Lower leg skin (tissue), 3 donors: Measurements from ENCODE around the gene CPD.

Experiments used
- CTCF ChIP-seq, 3 donors: fragments of 450-650 bp; IDR thresholded peaks; one replicate each; pipeline ENCODE4 v1.5.1; 2016; ENCODE audit warnings: antibody characterized with exemption in 3 of 3, mild to moderate bottlenecking in 3 of 3, moderate library complexity in 2 of 3
- POLR2A ChIP-seq, 2 donors: fragments of 450-650 bp; IDR thresholded peaks; one replicate each; pipeline ENCODE4 v1.6.1; 2016 to 2017; ENCODE audit warnings: antibody characterized with exemption in 2 of 2, mild to moderate bottlenecking in 1 of 2, moderate library complexity in 1 of 2

GRCh38 chr17:30426292-30426691 is 47.6 kb downstream of the CPD start:
- TF ChIP-seq CTCF (IDR thresholded peaks at IDR 0.05) (no peak), POLR2A (IDR thresholded peaks at IDR 0.05) (no peak)
